Activated T-cell treated with anti-CD3 and anti-CD28 coated beads, Interleukin-2, amount 50 U/mL, for 24 hours (primary cell): ENCODE data around the gene ANK3.

Experiments used
- DNase-seq: peaks from one replicate; pipeline ENCODE4 v3.0.0-alpha.2; 2020
- H3K27ac Mint-ChIP-seq: 2 replicates; pipeline ENCODE4 v1.8.0; 2020; ENCODE audit warnings: mild to moderate bottlenecking, mixed read lengths
- H3K27me3 Mint-ChIP-seq: 2 replicates; pipeline ENCODE4 v1.8.0; 2020; ENCODE audit warnings: mixed read lengths
- H3K36me3 Mint-ChIP-seq: 2 replicates; pipeline ENCODE4 v1.8.0; 2020; ENCODE audit warnings: low read depth, mixed read lengths
- H3K4me1 Mint-ChIP-seq: 2 replicates; pipeline ENCODE4 v1.8.0; 2020; ENCODE audit warnings: low read depth, mixed read lengths
- H3K4me3 Mint-ChIP-seq: 2 replicates; pipeline ENCODE4 v1.8.0; 2020; ENCODE audit warnings: mild to moderate bottlenecking, moderate library complexity, mixed read lengths
- H3K9me3 Mint-ChIP-seq: 2 replicates; pipeline ENCODE4 v1.8.0; 2020; ENCODE audit warnings: mixed read lengths

ANK3 gene

DNA sequence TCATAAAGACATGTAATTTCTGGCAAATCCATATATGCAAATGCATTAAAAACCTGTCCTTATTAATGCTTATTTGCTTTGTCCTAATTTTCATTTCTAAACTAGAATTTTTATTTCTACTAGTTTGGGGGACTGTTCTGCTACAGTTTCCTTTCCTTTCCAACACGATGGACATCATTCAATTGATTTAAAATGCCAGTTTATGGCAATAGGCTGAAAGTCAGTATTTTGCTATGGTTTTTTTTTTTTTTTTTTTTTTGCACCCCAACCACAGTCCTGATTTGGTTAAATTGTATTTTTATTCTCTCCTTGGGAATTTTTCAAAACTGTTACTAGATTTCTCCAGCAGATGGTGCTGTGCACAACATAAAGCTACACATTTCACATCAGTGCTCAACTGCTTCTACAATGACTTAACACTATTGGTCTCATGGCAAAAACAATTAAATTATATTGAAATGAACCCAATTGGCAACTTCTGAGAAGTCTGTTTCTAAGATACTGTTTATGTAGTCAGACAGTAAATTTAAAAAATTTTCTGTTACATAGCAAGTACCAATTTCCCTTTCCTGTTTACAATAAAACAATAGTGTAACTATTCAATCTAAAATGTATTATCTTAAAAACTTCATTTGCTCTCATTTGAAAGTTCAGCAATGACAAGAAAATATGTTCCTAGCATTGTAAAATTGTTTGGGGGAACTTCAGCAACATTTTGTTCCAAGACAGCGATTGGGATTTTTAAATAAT is 289.5 kb downstream of the ANK3 start:
- H3K4me1 Mint-ChIP-seq, result no peaks in the 10 kb centered on the region
- no peak for DNase-seq
- H3K9me3 Mint-ChIP-seq, result no peaks in the 10 kb centered on the region
- H3K36me3 Mint-ChIP-seq, result peaks cover 39% of the 10 kb centered on the region
- no peak overlapping the region for H3K4me3 Mint-ChIP-seq
- no peak overlapping the region for H3K27ac Mint-ChIP-seq
- no peaks in the 10 kb centered on the region for H3K27me3 Mint-ChIP-seq

DNA sequence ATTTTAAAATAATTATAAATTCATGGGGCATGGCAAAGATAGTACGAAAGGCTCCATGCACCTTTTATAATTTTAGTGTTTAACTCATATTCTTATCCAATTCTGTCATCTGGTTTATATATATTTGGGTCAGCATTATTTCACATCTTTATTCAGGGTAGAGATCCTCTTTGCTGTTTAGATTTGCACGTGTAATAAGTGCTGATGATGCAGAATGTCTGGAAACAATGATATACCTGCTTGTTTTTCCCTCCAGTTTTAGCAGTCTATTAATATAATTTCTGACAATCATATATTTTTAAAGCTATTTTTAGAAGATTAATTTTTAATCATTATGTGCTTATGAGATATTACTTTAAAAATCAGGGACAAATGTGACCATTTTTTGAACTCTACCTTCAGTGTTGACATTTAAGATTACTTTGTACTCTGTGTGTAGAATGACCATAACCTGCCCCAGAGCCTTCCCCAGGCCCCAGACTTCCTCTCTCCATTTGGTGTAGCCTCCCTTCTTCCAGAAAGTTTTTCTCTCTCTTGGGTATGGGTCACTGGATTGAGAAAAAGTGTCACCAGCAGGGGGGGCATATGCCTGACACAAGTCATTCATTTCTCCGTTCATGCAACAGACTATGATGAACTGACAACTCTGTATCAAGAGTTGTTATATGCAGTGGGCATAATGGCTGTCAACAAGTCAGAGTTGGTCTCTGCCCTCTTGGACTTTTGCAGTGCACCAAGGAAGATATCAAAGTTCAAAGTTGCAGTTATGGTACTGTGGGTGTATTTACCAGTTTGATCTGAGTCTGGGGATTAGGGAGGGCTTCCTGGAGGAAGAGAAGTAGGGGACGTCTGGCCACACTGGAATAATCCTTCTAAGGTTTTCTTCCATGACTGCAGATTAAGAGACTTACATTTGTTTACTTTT is 290.7 kb downstream of the ANK3 start:
- Mint-ChIP-seq H3K27ac (no peak overlapping the region), H3K4me3 (no peak overlapping the region), H3K27me3 (no peaks in the 10 kb centered on the region), H3K4me1 (no peaks in the 10 kb centered on the region), H3K9me3 (no peaks in the 10 kb centered on the region), H3K36me3 (peaks cover 28% of the 10 kb centered on the region)
- DNase-seq, result no peak

DNA sequence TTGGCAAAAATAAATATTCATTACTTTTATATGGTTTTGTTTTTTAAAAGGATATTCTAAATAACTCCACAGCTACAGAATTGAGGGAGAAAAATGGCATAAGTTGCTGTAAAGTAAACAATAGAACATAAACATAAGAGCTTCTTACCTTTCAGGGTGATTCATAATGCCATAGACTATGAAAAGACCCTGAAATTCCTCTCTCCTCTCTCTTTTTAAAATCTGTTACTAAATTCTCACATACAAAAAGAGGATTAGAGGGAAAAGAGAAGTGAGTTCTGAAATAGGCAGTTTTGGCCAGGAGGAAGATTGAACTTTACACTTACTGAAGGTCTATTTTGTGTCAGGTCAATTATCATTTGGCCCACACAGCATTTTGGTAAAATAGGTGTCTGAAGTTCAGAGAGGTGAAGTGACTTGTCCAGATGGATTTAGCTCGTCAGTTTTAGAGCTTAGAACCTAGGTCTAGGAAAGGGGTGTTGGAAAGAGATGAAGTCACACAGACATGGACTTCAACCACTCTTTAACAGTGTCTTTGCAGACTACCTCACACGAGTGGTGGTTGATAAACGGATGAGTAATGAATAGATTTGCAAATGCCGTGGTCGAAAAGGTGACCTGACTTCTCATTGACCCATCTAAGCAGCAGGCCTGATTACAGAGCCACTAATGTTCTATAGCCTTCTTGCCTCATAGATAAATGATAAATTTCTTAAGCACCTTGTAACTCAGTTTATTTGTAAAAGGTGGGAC is 292.7 kb downstream of the ANK3 start:
- Mint-ChIP-seq H3K27ac (no peak overlapping the region), H3K4me3 (no peak overlapping the region), H3K9me3 (no peaks in the 10 kb centered on the region), H3K27me3 (no peaks in the 10 kb centered on the region), H3K36me3 (peaks cover 19% of the 10 kb centered on the region), H3K4me1 (no peaks in the 10 kb centered on the region)
- no peak for DNase-seq

DNA sequence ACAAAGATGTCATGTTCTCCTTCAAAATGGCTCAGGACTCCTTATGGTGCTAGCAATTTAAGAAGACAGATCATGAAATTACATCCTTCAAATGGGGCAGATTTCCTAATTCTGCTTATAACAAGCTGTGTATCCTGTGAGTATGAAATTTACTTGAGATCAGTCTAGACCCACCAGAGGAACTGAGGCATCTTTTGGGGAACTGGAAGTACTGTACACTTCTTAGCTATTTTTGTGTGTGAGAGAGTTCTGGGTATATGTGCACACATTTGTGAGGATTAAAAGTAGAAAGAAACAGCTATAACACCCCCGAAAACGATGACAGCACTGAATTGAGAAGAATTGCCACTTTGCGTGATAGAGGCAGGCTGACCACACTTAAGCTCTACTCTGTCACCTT is 296.4 kb downstream of the ANK3 start:
- H3K9me3 Mint-ChIP-seq, result no peaks in the 10 kb centered on the region
- no peaks in the 10 kb centered on the region for H3K27me3 Mint-ChIP-seq
- H3K36me3 Mint-ChIP-seq, result peaks cover 12% of the 10 kb centered on the region
- H3K27ac Mint-ChIP-seq, result no peak overlapping the region
- no peak for DNase-seq
- no peaks in the 10 kb centered on the region for H3K4me1 Mint-ChIP-seq
- no peak overlapping the region for H3K4me3 Mint-ChIP-seq

DNA sequence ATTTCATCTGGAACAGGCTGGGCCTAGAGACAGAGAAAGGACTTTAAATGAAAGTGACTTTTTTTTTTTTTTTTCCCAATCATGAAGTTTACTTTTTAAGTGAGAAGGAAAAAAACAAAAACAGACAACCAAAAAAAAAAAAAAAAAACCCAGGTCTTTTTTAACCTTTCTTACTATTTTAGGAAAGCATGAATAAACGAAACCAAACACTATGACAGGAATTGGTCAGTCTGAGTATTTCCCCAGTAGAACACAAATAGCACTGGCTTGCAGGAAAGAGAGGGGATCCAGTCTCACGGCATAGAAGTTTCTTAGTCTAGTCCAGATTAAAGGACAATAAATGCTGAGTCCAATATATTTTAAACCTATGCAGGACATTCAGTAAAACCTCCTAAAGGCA is 302.8 kb downstream of the ANK3 start:
- Mint-ChIP-seq H3K27me3 (no peaks in the 10 kb centered on the region), H3K4me1 (peaks cover 2% of the 10 kb centered on the region), H3K9me3 (no peaks in the 10 kb centered on the region), H3K36me3 (peaks cover 59% of the 10 kb centered on the region), H3K27ac (no peak overlapping the region), H3K4me3 (no peak overlapping the region)
- DNase-seq, result no peak

DNA sequence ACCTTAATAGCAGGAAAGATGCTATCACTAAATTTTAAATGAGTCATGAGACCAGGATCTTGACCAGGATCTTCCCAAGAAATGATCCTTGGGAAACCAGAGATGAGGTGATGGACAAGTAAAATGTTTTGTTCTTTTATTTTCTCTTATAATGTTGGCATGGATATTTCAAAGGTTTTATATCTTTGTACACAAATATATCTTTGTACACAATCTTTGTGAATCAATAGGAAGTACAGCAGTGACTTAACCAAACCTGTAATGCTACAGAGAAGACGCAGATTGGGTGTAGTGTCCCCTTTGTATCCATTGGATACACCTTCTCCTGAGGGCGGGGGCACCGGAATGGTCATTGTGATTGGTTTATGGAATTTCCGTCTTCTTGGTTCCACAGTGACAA is 303.3 kb downstream of the ANK3 start:
- H3K4me1 Mint-ChIP-seq, result peaks cover 2% of the 10 kb centered on the region
- H3K36me3 Mint-ChIP-seq, result peaks cover 62% of the 10 kb centered on the region
- H3K4me3 Mint-ChIP-seq, result no peak overlapping the region
- H3K27me3 Mint-ChIP-seq, result no peaks in the 10 kb centered on the region
- H3K9me3 Mint-ChIP-seq, result no peaks in the 10 kb centered on the region
- no peak for DNase-seq
- no peak overlapping the region for H3K27ac Mint-ChIP-seq

DNA sequence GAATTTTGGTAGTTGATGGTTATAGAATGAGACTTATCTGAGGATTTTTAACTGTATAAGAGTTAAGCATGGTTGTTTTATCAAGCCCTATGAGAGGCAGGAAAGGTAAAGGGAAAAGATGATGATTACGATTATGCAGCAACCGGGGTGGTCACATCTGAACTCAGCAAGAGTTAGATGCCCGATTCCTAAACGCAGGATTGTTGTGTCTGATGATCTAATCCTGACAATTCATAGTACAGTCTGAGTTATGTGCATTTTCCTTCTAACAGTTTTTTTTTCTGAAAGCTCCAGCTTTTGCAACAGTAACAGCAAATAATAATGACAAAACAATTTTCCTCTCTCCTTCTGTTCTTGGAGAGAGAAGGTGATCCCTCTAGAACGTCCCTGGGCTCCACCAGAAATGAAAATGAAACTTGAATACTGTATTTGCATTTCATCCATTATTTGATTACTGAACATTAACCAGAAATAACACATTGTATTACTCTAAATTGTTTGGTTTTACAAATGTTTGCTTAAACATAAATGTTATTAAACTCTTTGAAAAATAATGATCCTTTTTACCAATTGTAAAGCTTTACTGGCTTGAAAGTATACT is 306.8 kb downstream of the ANK3 start:
- DNase-seq, result no peak
- Mint-ChIP-seq H3K36me3 (peaks cover 84% of the 10 kb centered on the region), H3K4me1 (peaks cover 2% of the 10 kb centered on the region), H3K9me3 (no peaks in the 10 kb centered on the region), H3K27ac (no peak overlapping the region), H3K27me3 (no peaks in the 10 kb centered on the region), H3K4me3 (no peak overlapping the region)

DNA sequence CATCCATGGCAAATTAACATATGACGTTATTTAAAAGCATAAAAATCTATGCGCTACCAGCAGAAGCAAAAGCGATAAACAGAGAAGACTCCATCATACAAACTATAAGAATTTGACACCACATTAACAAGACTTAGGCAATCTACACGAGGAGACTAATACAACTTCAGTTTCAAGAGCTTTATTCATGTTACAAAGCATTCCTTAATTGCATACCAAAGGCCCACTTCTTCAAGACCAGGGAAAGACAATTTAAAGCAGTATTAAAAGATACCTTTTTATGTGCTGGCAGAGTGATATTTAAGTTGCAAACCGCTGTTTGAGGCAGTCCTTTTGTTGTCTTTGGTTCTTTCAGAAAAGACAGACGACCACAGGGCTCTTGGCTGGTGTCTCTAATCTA is 307.3 kb downstream of the ANK3 start:
- no peak for DNase-seq
- no peak overlapping the region for H3K4me3 Mint-ChIP-seq
- peaks cover 2% of the 10 kb centered on the region for H3K4me1 Mint-ChIP-seq
- H3K9me3 Mint-ChIP-seq, result no peaks in the 10 kb centered on the region
- peaks cover 85% of the 10 kb centered on the region for H3K36me3 Mint-ChIP-seq
- no peak overlapping the region for H3K27ac Mint-ChIP-seq
- no peaks in the 10 kb centered on the region for H3K27me3 Mint-ChIP-seq

DNA sequence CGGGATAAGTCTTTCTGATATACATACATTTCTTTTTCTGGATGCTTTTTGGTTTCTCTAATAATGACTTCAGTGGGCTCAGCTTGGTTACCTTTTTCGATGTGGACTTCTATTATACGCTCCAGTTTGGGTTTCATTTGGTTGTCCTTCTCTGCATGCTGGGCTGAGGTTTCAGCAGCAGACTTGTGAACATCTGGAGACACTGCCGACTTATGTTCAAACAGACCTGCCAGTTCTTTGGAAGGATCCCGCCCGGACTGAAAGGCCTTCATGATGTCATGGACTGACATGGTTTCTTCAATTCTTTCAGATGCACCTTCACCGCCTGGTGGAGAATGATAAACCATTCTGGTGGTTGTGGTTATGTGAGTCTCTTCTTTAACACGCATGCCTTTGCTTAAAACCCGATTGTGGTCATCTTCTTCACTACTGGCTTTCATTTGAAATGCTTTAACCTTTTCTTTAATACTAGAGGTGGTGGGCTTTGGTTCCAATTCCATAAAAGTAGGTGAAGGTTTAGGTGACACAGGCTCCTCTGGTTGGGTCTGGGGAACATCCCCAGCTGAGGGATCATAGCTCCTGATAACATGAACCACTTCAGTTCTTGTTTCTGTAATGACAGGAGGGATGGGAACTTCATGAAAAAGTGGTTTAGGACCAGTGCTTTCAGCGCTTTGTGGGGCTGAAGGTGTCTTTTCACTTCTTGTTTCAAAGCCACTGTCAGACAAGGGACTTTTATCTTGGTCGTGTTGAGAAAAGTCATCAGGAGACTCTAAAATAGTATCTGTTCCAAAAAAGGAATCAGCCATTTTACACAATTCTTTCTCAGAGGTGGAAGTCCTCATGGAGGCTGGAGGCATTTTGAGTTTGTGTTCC is 315.7 kb downstream of the ANK3 start:
- no peaks in the 10 kb centered on the region for H3K27me3 Mint-ChIP-seq
- no peak for DNase-seq
- no peak overlapping the region for H3K27ac Mint-ChIP-seq
- H3K4me3 Mint-ChIP-seq, result no peak overlapping the region
- no peaks in the 10 kb centered on the region for H3K9me3 Mint-ChIP-seq
- H3K4me1 Mint-ChIP-seq, result no peaks in the 10 kb centered on the region
- H3K36me3 Mint-ChIP-seq, result peaks cover 84% of the 10 kb centered on the region

DNA sequence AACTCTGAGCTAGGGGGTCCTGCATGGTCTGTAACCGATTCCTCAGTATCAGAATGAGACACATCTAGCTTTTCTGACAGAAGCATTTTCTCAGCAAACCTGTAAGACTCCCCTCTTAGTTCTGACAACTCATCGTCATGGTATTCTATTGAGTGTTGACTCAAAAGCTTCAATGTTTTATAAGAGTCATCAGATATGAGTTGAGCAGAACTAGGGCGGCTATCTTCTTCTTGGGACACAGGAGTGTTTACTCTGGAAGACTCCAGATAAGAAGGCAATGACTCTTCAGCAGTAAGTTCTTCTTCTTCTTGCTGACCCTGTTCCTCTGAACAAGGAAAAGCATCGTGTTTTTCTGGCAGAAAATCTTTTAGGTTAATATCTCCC is 316.3 kb downstream of the ANK3 start:
- no peak overlapping the region for H3K4me3 Mint-ChIP-seq

DNA sequence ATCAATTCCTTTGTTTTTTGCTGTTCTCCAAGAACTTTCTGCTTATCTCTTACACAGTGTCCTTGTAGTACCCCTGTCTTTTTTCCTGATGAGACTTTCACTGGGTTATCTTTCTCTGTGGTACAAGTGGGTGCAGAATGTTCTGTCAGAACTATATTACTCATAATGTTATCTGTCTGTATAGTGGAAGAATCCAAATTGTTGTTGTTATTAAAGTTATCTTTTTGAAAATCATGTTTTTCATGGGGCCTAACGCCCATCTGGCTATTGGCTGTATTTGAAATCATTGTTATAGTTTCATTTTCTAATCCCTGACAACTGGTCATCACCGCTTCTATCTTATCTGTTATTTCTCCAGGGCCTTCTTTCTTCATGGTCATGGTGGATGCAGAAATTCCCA is 320.4 kb downstream of the ANK3 start:
- Mint-ChIP-seq H3K27ac (no peak overlapping the region), H3K36me3 (peaks cover 53% of the 10 kb centered on the region), H3K4me1 (no peaks in the 10 kb centered on the region)

More for the DNA sequence above, 316.3 kb downstream of the ANK3 start:
- H3K4me1 Mint-ChIP-seq, result no peaks in the 10 kb centered on the region
- no peak for DNase-seq
- H3K27me3 Mint-ChIP-seq, result no peaks in the 10 kb centered on the region
- H3K9me3 Mint-ChIP-seq, result no peaks in the 10 kb centered on the region
- peaks cover 86% of the 10 kb centered on the region for H3K36me3 Mint-ChIP-seq
- no peak overlapping the region for H3K27ac Mint-ChIP-seq

DNA sequence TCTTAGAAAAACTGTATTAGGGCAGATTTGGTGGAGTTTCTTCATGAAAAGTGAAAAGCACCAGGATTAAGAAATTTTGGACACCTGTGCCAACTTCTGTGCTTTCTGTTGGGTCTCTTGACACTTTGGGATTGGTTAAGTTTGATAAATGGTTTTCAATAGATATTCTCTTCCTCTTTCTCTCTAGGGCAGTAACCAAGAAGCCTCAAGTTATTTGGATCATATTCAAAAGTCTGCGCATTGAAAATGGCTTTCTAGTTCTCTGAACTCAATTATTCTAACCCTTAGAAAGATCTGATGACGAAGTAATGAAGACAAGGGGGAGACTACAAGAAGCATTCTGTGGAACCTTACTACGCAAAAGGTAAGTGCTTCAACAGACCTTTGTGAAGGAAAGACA is 339.3 kb downstream of the ANK3 start:
- H3K36me3 Mint-ChIP-seq, result peaks cover 20% of the 10 kb centered on the region
- DNase-seq, result no peak
- no peaks in the 10 kb centered on the region for H3K9me3 Mint-ChIP-seq
- H3K4me1 Mint-ChIP-seq, result no peaks in the 10 kb centered on the region
- H3K4me3 Mint-ChIP-seq, result no peak overlapping the region
- H3K27ac Mint-ChIP-seq, result no peak overlapping the region
- H3K27me3 Mint-ChIP-seq, result no peaks in the 10 kb centered on the region

More for the DNA sequence above, 320.4 kb downstream of the ANK3 start:
- no peaks in the 10 kb centered on the region for H3K9me3 Mint-ChIP-seq
- DNase-seq, result no peak
- H3K27me3 Mint-ChIP-seq, result no peaks in the 10 kb centered on the region
- H3K4me3 Mint-ChIP-seq, result no peak overlapping the region

DNA sequence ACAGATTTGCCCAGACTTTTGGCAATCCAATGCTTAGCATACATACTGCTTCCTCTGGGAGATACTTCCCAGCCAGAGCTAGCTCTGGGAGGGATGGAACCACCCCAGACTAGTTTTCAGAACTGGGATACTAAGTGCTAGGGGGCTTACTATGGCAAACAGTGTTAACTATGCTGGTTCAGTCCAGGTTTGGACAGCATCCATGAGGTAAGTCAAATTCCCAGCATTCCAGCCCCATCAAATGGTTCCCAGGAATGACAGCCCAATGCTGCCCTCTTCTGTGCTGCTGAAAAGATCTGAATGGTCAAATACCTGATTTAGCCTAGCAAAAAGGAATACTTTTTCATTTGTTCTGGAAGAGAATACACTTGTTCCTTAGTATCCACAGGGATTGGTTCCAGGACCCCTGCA is 341.6 kb downstream of the ANK3 start:
- H3K36me3 Mint-ChIP-seq, result peaks cover 24% of the 10 kb centered on the region
- DNase-seq, result no peak

More for the DNA sequence above, 341.6 kb downstream of the ANK3 start:
- Mint-ChIP-seq H3K9me3 (no peaks in the 10 kb centered on the region), H3K4me1 (no peaks in the 10 kb centered on the region), H3K27ac (no peak overlapping the region), H3K27me3 (no peaks in the 10 kb centered on the region), H3K4me3 (no peak overlapping the region)
